GM23338 (cell line): ENCODE measurements around the gene PHC2. TPM values are rescaled to one million over a fixed set of nuclear protein-coding genes. Genes with fewer than 3 reads are reported as not detected.

Experiments
- CREB1 ChIP-seq: fragments of 250-450 bp; sonication (Bioruptor Pico); IDR thresholded peaks from 2 replicates; pipeline ENCODE4 v1.5.0; 2020; ENCODE audit warnings: low read depth, mild to moderate bottlenecking, moderate library complexity
- EZH2 ChIP-seq: fragments of 200-600 bp; sonication (generic); IDR thresholded peaks from one replicate; pipeline ENCODE4 v1.8.0; 2017; ENCODE audit warnings: antibody characterized with exemption, mild to moderate bottlenecking, low read depth; ENCODE audit not compliant: unreplicated experiment
- EZH2phosphoT487 ChIP-seq: fragments of 200-600 bp; sonication (generic); IDR thresholded peaks from one replicate; pipeline ENCODE4 v1.8.1; 2018; ENCODE audit warnings: antibody characterized with exemption; ENCODE audit not compliant: unreplicated experiment
- JUNB ChIP-seq: IDR thresholded peaks from one replicate; pipeline ENCODE4 v1.6.1; 2016; ENCODE audit warnings: antibody characterized with exemption; ENCODE audit not compliant: unreplicated experiment
- POLR2AphosphoS5 ChIP-seq: IDR thresholded peaks from 2 replicates; pipeline ENCODE4 v1.6.1; 2016; ENCODE audit warnings: antibody characterized with exemption, low read depth
- STAT1 ChIP-seq: IDR thresholded peaks from one replicate; pipeline ENCODE4 v1.6.1; 2016; ENCODE audit warnings: antibody characterized with exemption; ENCODE audit not compliant: unreplicated experiment
- ZNF114 ChIP-seq: fragments of 250-450 bp; sonication (Bioruptor Pico); IDR thresholded peaks from 2 replicates; pipeline ENCODE4 v1.5.0; 2020; ENCODE audit warnings: mild to moderate bottlenecking, moderate library complexity
- ZNF331 ChIP-seq: fragments of 250-450 bp; sonication (Bioruptor Pico); IDR thresholded peaks from 2 replicates; pipeline ENCODE4 v1.5.0; 2020; ENCODE audit warnings: low read depth, mild to moderate bottlenecking, moderate library complexity
- polyA plus RNA-seq: library from polyadenylated mRNA; unstranded; fragments of >200 nt; fragmentation: Nextera tagmentation; extraction: Ambion mirVana; gene quantifications from 2 replicates; pipeline ENCODE4 v1.2.1, GENCODE V29; 2016
- total RNA-seq: library from RNA; depleted of rRNA; stranded (reverse); fragments of >200 nt; shearing (Covaris generic); gene quantifications from 2 replicates; pipeline ENCODE4 v1.2.3, GENCODE V29; 2014
- TF ChIP-seq, protein P1 (sequence below): fragments of 250-450 bp; sonication (Bioruptor Pico); IDR thresholded peaks from 2 replicates; pipeline ENCODE4 v1.5.0; 2020; ENCODE audit warnings: mild to moderate bottlenecking, moderate library complexity
- TF ChIP-seq, protein P2 (sequence below): IDR thresholded peaks from 2 replicates; pipeline ENCODE4 v1.6.1; 2016; ENCODE audit warnings: antibody characterized with exemption
- TF ChIP-seq, protein P3 (sequence below): IDR thresholded peaks from one replicate; pipeline ENCODE4 v1.6.1; 2018; ENCODE audit warnings: antibody characterized with exemption; ENCODE audit not compliant: unreplicated experiment

The PHC2 gene
- total and polyA plus RNA-seq, 2 experiments from 2014 or later = 1.7 to 7.3 TPM

DNA sequence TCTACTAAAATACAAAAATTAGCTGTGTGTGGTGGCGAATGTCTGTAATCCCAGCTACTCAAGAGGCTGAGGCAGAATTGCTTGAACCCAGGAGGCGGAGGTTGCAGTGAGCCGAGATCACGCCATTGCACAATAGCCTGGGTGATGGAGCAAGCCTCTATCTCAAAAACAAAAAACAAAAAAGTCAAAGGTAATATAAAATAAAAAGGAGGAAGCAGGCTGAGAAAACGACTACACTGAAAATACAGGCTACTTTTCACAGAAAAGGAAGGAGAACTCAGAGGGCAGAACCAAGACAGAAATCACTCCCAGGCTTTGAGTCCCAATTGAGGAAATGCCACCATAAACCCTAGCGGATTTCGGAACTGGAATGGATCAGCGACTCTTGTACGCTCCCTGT, 104.1 kb downstream of the PHC2 start (continued):
- TF ChIP-seq, protein P1, sequence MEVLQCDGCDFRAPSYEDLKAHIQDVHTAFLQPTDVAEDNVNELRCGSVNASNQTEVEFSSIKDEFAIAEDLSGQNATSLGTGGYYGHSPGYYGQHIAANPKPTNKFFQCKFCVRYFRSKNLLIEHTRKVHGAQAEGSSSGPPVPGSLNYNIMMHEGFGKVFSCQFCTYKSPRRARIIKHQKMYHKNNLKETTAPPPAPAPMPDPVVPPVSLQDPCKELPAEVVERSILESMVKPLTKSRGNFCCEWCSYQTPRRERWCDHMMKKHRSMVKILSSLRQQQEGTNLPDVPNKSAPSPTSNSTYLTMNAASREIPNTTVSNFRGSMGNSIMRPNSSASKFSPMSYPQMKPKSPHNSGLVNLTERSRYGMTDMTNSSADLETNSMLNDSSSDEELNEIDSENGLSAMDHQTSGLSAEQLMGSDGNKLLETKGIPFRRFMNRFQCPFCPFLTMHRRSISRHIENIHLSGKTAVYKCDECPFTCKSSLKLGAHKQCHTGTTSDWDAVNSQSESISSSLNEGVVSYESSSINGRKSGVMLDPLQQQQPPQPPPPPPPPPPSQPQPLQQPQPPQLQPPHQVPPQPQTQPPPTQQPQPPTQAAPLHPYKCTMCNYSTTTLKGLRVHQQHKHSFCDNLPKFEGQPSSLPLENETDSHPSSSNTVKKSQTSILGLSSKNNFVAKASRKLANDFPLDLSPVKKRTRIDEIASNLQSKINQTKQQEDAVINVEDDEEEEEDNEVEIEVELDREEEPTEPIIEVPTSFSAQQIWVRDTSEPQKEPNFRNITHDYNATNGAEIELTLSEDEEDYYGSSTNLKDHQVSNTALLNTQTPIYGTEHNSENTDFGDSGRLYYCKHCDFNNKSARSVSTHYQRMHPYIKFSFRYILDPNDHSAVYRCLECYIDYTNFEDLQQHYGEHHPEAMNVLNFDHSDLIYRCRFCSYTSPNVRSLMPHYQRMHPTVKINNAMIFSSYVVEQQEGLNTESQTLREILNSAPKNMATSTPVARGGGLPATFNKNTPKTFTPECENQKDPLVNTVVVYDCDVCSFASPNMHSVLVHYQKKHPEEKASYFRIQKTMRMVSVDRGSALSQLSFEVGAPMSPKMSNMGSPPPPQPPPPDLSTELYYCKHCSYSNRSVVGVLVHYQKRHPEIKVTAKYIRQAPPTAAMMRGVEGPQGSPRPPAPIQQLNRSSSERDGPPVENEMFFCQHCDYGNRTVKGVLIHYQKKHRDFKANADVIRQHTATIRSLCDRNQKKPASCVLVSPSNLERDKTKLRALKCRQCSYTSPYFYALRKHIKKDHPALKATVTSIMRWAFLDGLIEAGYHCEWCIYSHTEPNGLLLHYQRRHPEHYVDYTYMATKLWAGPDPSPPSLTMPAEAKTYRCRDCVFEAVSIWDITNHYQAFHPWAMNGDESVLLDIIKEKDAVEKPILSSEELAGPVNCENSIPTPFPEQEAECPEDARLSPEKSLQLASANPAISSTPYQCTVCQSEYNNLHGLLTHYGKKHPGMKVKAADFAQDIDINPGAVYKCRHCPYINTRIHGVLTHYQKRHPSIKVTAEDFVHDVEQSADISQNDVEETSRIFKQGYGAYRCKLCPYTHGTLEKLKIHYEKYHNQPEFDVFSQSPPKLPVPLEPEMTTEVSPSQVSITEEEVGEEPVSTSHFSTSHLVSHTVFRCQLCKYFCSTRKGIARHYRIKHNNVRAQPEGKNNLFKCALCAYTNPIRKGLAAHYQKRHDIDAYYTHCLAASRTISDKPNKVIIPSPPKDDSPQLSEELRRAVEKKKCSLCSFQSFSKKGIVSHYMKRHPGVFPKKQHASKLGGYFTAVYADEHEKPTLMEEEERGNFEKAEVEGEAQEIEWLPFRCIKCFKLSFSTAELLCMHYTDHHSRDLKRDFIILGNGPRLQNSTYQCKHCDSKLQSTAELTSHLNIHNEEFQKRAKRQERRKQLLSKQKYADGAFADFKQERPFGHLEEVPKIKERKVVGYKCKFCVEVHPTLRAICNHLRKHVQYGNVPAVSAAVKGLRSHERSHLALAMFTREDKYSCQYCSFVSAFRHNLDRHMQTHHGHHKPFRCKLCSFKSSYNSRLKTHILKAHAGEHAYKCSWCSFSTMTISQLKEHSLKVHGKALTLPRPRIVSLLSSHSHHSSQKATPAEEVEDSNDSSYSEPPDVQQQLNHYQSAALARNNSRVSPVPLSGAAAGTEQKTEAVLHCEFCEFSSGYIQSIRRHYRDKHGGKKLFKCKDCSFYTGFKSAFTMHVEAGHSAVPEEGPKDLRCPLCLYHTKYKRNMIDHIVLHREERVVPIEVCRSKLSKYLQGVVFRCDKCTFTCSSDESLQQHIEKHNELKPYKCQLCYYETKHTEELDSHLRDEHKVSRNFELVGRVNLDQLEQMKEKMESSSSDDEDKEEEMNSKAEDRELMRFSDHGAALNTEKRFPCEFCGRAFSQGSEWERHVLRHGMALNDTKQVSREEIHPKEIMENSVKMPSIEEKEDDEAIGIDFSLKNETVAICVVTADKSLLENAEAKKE (CRISPR knock-in tag) = no peak
- TF ChIP-seq CREB1 (CRISPR knock-in tag) (no peak), ZNF114 (CRISPR knock-in tag) (no peak), EZH2 (no peak), EZH2phosphoT487 (no peak), STAT1 (no peak), JUNB (no peak), POLR2AphosphoS5 (no peak), ZNF331 (CRISPR knock-in tag) (no peak)
- TF ChIP-seq, protein P2, sequence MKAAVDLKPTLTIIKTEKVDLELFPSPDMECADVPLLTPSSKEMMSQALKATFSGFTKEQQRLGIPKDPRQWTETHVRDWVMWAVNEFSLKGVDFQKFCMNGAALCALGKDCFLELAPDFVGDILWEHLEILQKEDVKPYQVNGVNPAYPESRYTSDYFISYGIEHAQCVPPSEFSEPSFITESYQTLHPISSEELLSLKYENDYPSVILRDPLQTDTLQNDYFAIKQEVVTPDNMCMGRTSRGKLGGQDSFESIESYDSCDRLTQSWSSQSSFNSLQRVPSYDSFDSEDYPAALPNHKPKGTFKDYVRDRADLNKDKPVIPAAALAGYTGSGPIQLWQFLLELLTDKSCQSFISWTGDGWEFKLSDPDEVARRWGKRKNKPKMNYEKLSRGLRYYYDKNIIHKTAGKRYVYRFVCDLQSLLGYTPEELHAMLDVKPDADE = no peak
- TF ChIP-seq, protein P3, sequence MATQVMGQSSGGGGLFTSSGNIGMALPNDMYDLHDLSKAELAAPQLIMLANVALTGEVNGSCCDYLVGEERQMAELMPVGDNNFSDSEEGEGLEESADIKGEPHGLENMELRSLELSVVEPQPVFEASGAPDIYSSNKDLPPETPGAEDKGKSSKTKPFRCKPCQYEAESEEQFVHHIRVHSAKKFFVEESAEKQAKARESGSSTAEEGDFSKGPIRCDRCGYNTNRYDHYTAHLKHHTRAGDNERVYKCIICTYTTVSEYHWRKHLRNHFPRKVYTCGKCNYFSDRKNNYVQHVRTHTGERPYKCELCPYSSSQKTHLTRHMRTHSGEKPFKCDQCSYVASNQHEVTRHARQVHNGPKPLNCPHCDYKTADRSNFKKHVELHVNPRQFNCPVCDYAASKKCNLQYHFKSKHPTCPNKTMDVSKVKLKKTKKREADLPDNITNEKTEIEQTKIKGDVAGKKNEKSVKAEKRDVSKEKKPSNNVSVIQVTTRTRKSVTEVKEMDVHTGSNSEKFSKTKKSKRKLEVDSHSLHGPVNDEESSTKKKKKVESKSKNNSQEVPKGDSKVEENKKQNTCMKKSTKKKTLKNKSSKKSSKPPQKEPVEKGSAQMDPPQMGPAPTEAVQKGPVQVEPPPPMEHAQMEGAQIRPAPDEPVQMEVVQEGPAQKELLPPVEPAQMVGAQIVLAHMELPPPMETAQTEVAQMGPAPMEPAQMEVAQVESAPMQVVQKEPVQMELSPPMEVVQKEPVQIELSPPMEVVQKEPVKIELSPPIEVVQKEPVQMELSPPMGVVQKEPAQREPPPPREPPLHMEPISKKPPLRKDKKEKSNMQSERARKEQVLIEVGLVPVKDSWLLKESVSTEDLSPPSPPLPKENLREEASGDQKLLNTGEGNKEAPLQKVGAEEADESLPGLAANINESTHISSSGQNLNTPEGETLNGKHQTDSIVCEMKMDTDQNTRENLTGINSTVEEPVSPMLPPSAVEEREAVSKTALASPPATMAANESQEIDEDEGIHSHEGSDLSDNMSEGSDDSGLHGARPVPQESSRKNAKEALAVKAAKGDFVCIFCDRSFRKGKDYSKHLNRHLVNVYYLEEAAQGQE = no peak
